ENCODE results near the gene ITPR1.

The ITPR1 gene

GRCh38 chr3:4719046-4719501 is 225.9 kb downstream of the ITPR1 start:
- Histone ChIP-seq H3K27ac (no peak overlapping the region), H3K36me3 (ENCODE audit: insufficient read depth, low read length) (no peaks in the 10 kb centered on the region), H3K9ac (ENCODE audit: insufficient read length) (no peak overlapping the region), H3K9me3 (ENCODE audit: low read depth, low read length) (no peaks in the 10 kb centered on the region), H3K4me3 (no peak overlapping the region)
- TF ChIP-seq POLR2AphosphoS5 (IDR thresholded peaks at IDR 0.05; ENCODE audit: borderline replicate concordance, low read depth, low read length): no peak
- TF ChIP-seq EZH2 (IDR thresholded peaks at IDR 0.05): no peak
- no peak for TF ChIP-seq FOXP2 (optimal IDR thresholded peaks at IDR 0.05; ENCODE audit: control extremely low read depth, extremely low read length, insufficient read depth)
- DNase-seq (ENCODE audit: low read depth, low spot score): no peak

GRCh38 chr3:4720316-4721075 is 227.3 kb downstream of the ITPR1 start:
- Histone ChIP-seq H3K36me3 (ENCODE audit: insufficient read depth, low read length) (no peaks in the 10 kb centered on the region), H3K9ac (ENCODE audit: insufficient read length) (no peak overlapping the region), H3K9me3 (ENCODE audit: low read depth, low read length) (no peaks in the 10 kb centered on the region), H3K4me3 (no peak overlapping the region), H3K27ac (no peak overlapping the region)
- DNase-seq (ENCODE audit: low read depth, low spot score): no peak
- TF ChIP-seq POLR2AphosphoS5 (IDR thresholded peaks at IDR 0.05; ENCODE audit: borderline replicate concordance, low read depth, low read length) (no peak), EZH2 (IDR thresholded peaks at IDR 0.05) (no peak), FOXP2 (optimal IDR thresholded peaks at IDR 0.05; ENCODE audit: control extremely low read depth, extremely low read length, insufficient read depth) (no peak)

- TF ChIP-seq EZH2 (IDR thresholded peaks at IDR 0.05): no peak
- no peak for TF ChIP-seq FOXP2 (optimal IDR thresholded peaks at IDR 0.05; ENCODE audit: control extremely low read depth, extremely low read length, insufficient read depth)
- TF ChIP-seq POLR2AphosphoS5 (IDR thresholded peaks at IDR 0.05; ENCODE audit: borderline replicate concordance, low read depth, low read length): no peak
- Histone ChIP-seq H3K27ac (no peak overlapping the region), H3K9me3 (ENCODE audit: low read depth, low read length) (no peaks in the 10 kb centered on the region), H3K4me3 (no peak overlapping the region), H3K36me3 (ENCODE audit: insufficient read depth, low read length) (no peaks in the 10 kb centered on the region), H3K9ac (ENCODE audit: insufficient read length) (no peak overlapping the region)
- DNase-seq (ENCODE audit: low read depth, low spot score): no peak
Observed at GRCh38 chr3:4721511-4721911, 228.4 kb downstream of the ITPR1 start.

- no peak overlapping the region for H3K27ac ChIP-seq
- no peak for TF ChIP-seq POLR2AphosphoS5 (IDR thresholded peaks at IDR 0.05; ENCODE audit: borderline replicate concordance, low read depth, low read length)
- no peak for TF ChIP-seq FOXP2 (optimal IDR thresholded peaks at IDR 0.05; ENCODE audit: control extremely low read depth, extremely low read length, insufficient read depth)
- no peak for TF ChIP-seq EZH2 (IDR thresholded peaks at IDR 0.05)
- no peak for DNase-seq (ENCODE audit: low read depth, low spot score)
- H3K9me3 ChIP-seq (ENCODE audit: low read depth, low read length): no peaks in the 10 kb centered on the region
- H3K9ac ChIP-seq (ENCODE audit: insufficient read length): no peak overlapping the region
- H3K36me3 ChIP-seq (ENCODE audit: insufficient read depth, low read length): no peaks in the 10 kb centered on the region
- H3K4me3 ChIP-seq: no peak overlapping the region
Observed at GRCh38 chr3:4722103-4722502, 229.0 kb downstream of the ITPR1 start.

GRCh38 chr3:4724051-4724629 is 231.0 kb downstream of the ITPR1 start:
- no peak for TF ChIP-seq EZH2 (IDR thresholded peaks at IDR 0.05)
- no peak for TF ChIP-seq POLR2AphosphoS5 (IDR thresholded peaks at IDR 0.05; ENCODE audit: borderline replicate concordance, low read depth, low read length)
- TF ChIP-seq FOXP2 (optimal IDR thresholded peaks at IDR 0.05; ENCODE audit: control extremely low read depth, extremely low read length, insufficient read depth): no peak
- no peak for DNase-seq (ENCODE audit: low read depth, low spot score)
- no peak overlapping the region for H3K9ac ChIP-seq (ENCODE audit: insufficient read length)
- no peaks in the 10 kb centered on the region for H3K9me3 ChIP-seq (ENCODE audit: low read depth, low read length)
- no peak overlapping the region for H3K27ac ChIP-seq
- no peaks in the 10 kb centered on the region for H3K36me3 ChIP-seq (ENCODE audit: insufficient read depth, low read length)
- no peak overlapping the region for H3K4me3 ChIP-seq

GRCh38 chr3:4726549-4726948 is 233.4 kb downstream of the ITPR1 start:
- TF ChIP-seq POLR2AphosphoS5 (IDR thresholded peaks at IDR 0.05; ENCODE audit: borderline replicate concordance, low read depth, low read length) (no peak), EZH2 (IDR thresholded peaks at IDR 0.05) (no peak), FOXP2 (optimal IDR thresholded peaks at IDR 0.05; ENCODE audit: control extremely low read depth, extremely low read length, insufficient read depth) (no peak)
- H3K36me3 ChIP-seq (ENCODE audit: insufficient read depth, low read length): no peaks in the 10 kb centered on the region

GRCh38 chr3:4729061-4729973 is 236.2 kb downstream of the ITPR1 start:
- no peaks in the 10 kb centered on the region for H3K9me3 ChIP-seq (ENCODE audit: low read depth, low read length)
- H3K36me3 ChIP-seq (ENCODE audit: insufficient read depth, low read length): no peaks in the 10 kb centered on the region
- H3K27ac ChIP-seq: no peak overlapping the region
- TF ChIP-seq POLR2AphosphoS5 (IDR thresholded peaks at IDR 0.05; ENCODE audit: borderline replicate concordance, low read depth, low read length) (no peak), FOXP2 (optimal IDR thresholded peaks at IDR 0.05; ENCODE audit: control extremely low read depth, extremely low read length, insufficient read depth) (no peak), EZH2 (IDR thresholded peaks at IDR 0.05) (no peak)
- no peak overlapping the region for H3K4me3 ChIP-seq
- no peak overlapping the region for H3K9ac ChIP-seq (ENCODE audit: insufficient read length)
- DNase-seq (ENCODE audit: low read depth, low spot score): no peak

More at GRCh38 chr3:4726549-4726948, 233.4 kb downstream of the ITPR1 start:
- DNase-seq (ENCODE audit: low read depth, low spot score): no peak
- Histone ChIP-seq H3K9ac (ENCODE audit: insufficient read length) (no peak overlapping the region), H3K9me3 (ENCODE audit: low read depth, low read length) (no peaks in the 10 kb centered on the region), H3K4me3 (no peak overlapping the region), H3K27ac (no peak overlapping the region)

- H3K9me3 ChIP-seq (ENCODE audit: low read depth, low read length): no peaks in the 10 kb centered on the region
- H3K36me3 ChIP-seq (ENCODE audit: insufficient read depth, low read length): no peaks in the 10 kb centered on the region
- no peak overlapping the region for H3K9ac ChIP-seq (ENCODE audit: insufficient read length)
- TF ChIP-seq FOXP2 (optimal IDR thresholded peaks at IDR 0.05; ENCODE audit: control extremely low read depth, extremely low read length, insufficient read depth) (no peak), POLR2AphosphoS5 (IDR thresholded peaks at IDR 0.05; ENCODE audit: borderline replicate concordance, low read depth, low read length) (no peak), EZH2 (IDR thresholded peaks at IDR 0.05) (no peak)
- DNase-seq (ENCODE audit: low read depth, low spot score): no peak
- no peak overlapping the region for H3K27ac ChIP-seq
- H3K4me3 ChIP-seq: no peak overlapping the region
Observed at GRCh38 chr3:4730719-4731118, 237.6 kb downstream of the ITPR1 start.

Measured in SK-N-MC (cell line).